H9 (cell line): Measurements from ENCODE around the gene UNC5C. TPM values are rescaled to one million over a fixed set of nuclear protein-coding genes. Genes with fewer than 3 reads are reported as not detected.

Source experiments
- DNase-seq: peaks from one replicate; pipeline ENCODE4 v3.0.0-alpha.2; 2017
- H2AFZ ChIP-seq: one replicate; pipeline ENCODE4 v1.6.1; 2013; ENCODE audit warnings: mild to moderate bottlenecking, low read length, control low read depth, moderate library complexity
- H2AK5ac ChIP-seq: 2 replicates; pipeline ENCODE4 v1.6.1; 2013; ENCODE audit warnings: low read length, control low read depth, mixed read lengths; ENCODE audit not compliant: insufficient read length
- H2BK120ac ChIP-seq: one replicate; pipeline ENCODE4 v1.6.1; 2013; ENCODE audit warnings: low read depth, mild to moderate bottlenecking, low read length, control low read depth, inconsistent platforms; ENCODE audit not compliant: poor library complexity, severe bottlenecking
- H2BK12ac ChIP-seq: 2 replicates; pipeline ENCODE4 v1.6.1; 2013; ENCODE audit warnings: low read length, control low read depth, mixed read lengths, low read depth; ENCODE audit not compliant: insufficient read length
- H2BK15ac ChIP-seq: 2 replicates; pipeline ENCODE4 v1.6.1; 2013; ENCODE audit warnings: low read depth, low read length, control low read depth
- H2BK20ac ChIP-seq: one replicate; pipeline ENCODE4 v1.6.1; 2013; ENCODE audit warnings: low read depth, mild to moderate bottlenecking, low read length, control low read depth, inconsistent platforms; ENCODE audit not compliant: poor library complexity, severe bottlenecking
- H2BK5ac ChIP-seq: 2 replicates; pipeline ENCODE4 v1.6.1; 2013; ENCODE audit warnings: low read length, control low read depth, mixed read lengths; ENCODE audit not compliant: insufficient read length
- H3K14ac ChIP-seq: 2 replicates; pipeline ENCODE4 v1.6.1; 2013; ENCODE audit warnings: low read length, control low read depth; ENCODE audit not compliant: insufficient read depth
- H3K18ac ChIP-seq: 2 replicates; pipeline ENCODE4 v1.6.1; 2013; ENCODE audit warnings: low read depth, mild to moderate bottlenecking, mixed read lengths, low read length, control low read depth; ENCODE audit not compliant: insufficient read length
- H3K23ac ChIP-seq: 2 replicates; pipeline ENCODE4 v1.6.1; 2013; ENCODE audit warnings: low read length, control low read depth, mixed read lengths, low read depth; ENCODE audit not compliant: insufficient read length
- H3K23me2 ChIP-seq: 2 replicates; pipeline ENCODE4 v1.6.1; 2013; ENCODE audit warnings: low read depth, mild to moderate bottlenecking, mixed read lengths, low read length, control low read depth; ENCODE audit not compliant: insufficient read length, poor library complexity, severe bottlenecking
- H3K27ac ChIP-seq: 2 replicates; pipeline ENCODE4 v1.5.1; 2013; ENCODE audit warnings: low read length, control low read depth, mixed read lengths, low read depth; ENCODE audit not compliant: insufficient read length
- H3K27me3 ChIP-seq: 2 replicates; pipeline ENCODE4 v1.6.1; 2013; ENCODE audit warnings: low read length, control low read depth, inconsistent platforms; ENCODE audit not compliant: insufficient read depth
- H3K4ac ChIP-seq: 2 replicates; pipeline ENCODE4 v1.6.1; 2013; ENCODE audit warnings: low read depth, mild to moderate bottlenecking, control low read depth, inconsistent platforms, low read length, moderate library complexity
- H3K4me1 ChIP-seq: 2 replicates; pipeline ENCODE4 v1.6.1; 2013; ENCODE audit warnings: low read length, control low read depth, inconsistent platforms; ENCODE audit not compliant: insufficient read depth
- H3K4me2 ChIP-seq: 2 replicates; pipeline ENCODE4 v1.6.1; 2013; ENCODE audit warnings: low read length, control low read depth, mixed read lengths; ENCODE audit not compliant: insufficient read length, insufficient read depth
- H3K56ac ChIP-seq: 2 replicates; pipeline ENCODE4 v1.6.1; 2013; ENCODE audit warnings: low read depth, mild to moderate bottlenecking, mixed read lengths, low read length, control low read depth; ENCODE audit not compliant: insufficient read length
- H3K79me1 ChIP-seq: 2 replicates; pipeline ENCODE4 v1.6.1; 2013; ENCODE audit warnings: low read depth, mild to moderate bottlenecking, moderate library complexity, low read length, control low read depth, inconsistent platforms; ENCODE audit not compliant: insufficient read depth, poor library complexity, severe bottlenecking
- H3K79me2 ChIP-seq: 2 replicates; pipeline ENCODE4 v1.6.1; 2013; ENCODE audit warnings: low read length, control low read depth, inconsistent platforms; ENCODE audit not compliant: insufficient read depth
- H3K9ac ChIP-seq: 2 replicates; pipeline ENCODE4 v1.6.1; 2013; ENCODE audit warnings: low read length, control low read depth, mixed read lengths; ENCODE audit not compliant: insufficient read length; ENCODE audit errors: extremely low read depth
- H3K9me3 ChIP-seq: one replicate; pipeline ENCODE4 v1.6.1; 2013; ENCODE audit warnings: low read depth, low read length, inconsistent platforms; ENCODE audit not compliant: control insufficient read depth
- H3T11ph ChIP-seq: one replicate; pipeline ENCODE4 v1.6.1; 2013; ENCODE audit warnings: mild to moderate bottlenecking, low read length, control low read depth, inconsistent platforms
- H4K20me1 ChIP-seq: one replicate; pipeline ENCODE4 v1.6.1; 2013; ENCODE audit not compliant: control insufficient read depth, insufficient read length, insufficient read depth
- H4K5ac ChIP-seq: 2 replicates; pipeline ENCODE4 v1.6.1; 2013; ENCODE audit warnings: low read depth, mild to moderate bottlenecking, mixed read lengths, low read length, control low read depth; ENCODE audit not compliant: insufficient read length
- H4K8ac ChIP-seq: replicated peaks from 2 replicates; pipeline ENCODE4 v1.6.1; 2013; ENCODE audit warnings: low read length, control low read depth, mixed read lengths, low read depth; ENCODE audit not compliant: insufficient read length
- H4K91ac ChIP-seq: 2 replicates; pipeline ENCODE4 v1.6.1; 2013; ENCODE audit warnings: low read depth, mild to moderate bottlenecking, moderate library complexity, mixed read lengths, low read length, control low read depth; ENCODE audit not compliant: insufficient read length
- H3K27ac Mint-ChIP-seq, 3 experiments: 2 replicates in 2 of 3; 3 replicates in 1 of 3; pipeline ENCODE4 v1.8.0; 2020 to 2021; ENCODE audit warnings: mixed read lengths in 3 of 3, mild to moderate bottlenecking in 1 of 3, moderate library complexity in 1 of 3
- H3K27me3 Mint-ChIP-seq: 2 replicates; pipeline ENCODE4 v1.8.0; 2021; ENCODE audit warnings: low read depth, mild to moderate bottlenecking, moderate library complexity, mixed read lengths
- H3K36me3 Mint-ChIP-seq, 3 experiments: 2 replicates in 2 of 3; 3 replicates in 1 of 3; pipeline ENCODE4 v1.8.0; 2020 to 2021; ENCODE audit warnings: low read depth in 3 of 3, mixed read lengths in 3 of 3; ENCODE audit not compliant: insufficient read depth in 1 of 3
- H3K4me1 Mint-ChIP-seq, 2 experiments: 2 replicates each; pipeline ENCODE4 v1.8.0; 2020; ENCODE audit warnings: mixed read lengths in 2 of 2
- H3K4me3 Mint-ChIP-seq, 2 experiments: 2 replicates in 1 of 2; 3 replicates in 1 of 2; pipeline ENCODE4 v1.8.0; 2020 to 2021; ENCODE audit warnings: mild to moderate bottlenecking in 2 of 2, mixed read lengths in 2 of 2, moderate library complexity in 1 of 2
- H3K9me3 Mint-ChIP-seq, 2 experiments: 2 replicates in 1 of 2; 3 replicates in 1 of 2; pipeline ENCODE4 v1.8.0; 2020; ENCODE audit warnings: mild to moderate bottlenecking in 2 of 2, mixed read lengths in 2 of 2, moderate library complexity in 1 of 2
- WGBS: extraction: QIAGEN DNeasy Blood & Tissue Kit; methylation state at CpG from one replicate; pipeline ENCODE4 v1.1.7; 2013; ENCODE audit warnings: missing lambda C conversion rate, low lambda C conversion rate, mixed read lengths; ENCODE audit not compliant: insufficient read length; ENCODE audit errors: extremely low coverage; 5-methylcytosine and 5-hydroxymethylcytosine counted together
- total RNA-seq: library from RNA; stranded (reverse); gene quantifications from 2 replicates; pipeline ENCODE4 v1.2.1, GENCODE V29; 2021
- TF ChIP-seq, protein P1 (sequence below): fragments of 200-600 bp; sonication (generic); conservative IDR thresholded peaks from 3 replicates; pipeline ENCODE4 v1.8.0; 2021; ENCODE audit warnings: antibody characterized with exemption, mild to moderate bottlenecking

UNC5C gene
- total RNA-seq, 1 experiment from 2014 or later: not detected

DNA sequence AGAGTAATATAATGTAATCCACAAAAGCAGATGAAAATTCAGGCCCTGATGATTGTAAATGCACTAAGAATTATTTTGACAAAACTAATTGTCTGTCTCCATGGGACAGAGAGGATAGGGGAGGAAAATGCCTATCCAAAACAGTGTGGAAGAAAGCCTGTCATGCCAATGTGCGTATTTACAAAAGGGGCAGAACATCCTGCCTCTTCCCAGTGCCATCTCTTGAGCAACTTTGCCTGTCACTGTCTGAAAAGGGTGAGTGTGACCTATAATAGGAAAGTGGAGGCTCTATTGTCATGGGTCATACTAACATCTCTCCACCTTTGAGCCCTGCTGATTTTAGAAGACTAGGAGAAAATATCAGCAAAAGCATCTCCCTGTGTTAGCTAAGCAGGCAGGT, 264.1 kb downstream of the UNC5C start:
- Histone ChIP-seq H3K27ac (no peak overlapping the region), H3K27me3 (no peaks in the 10 kb centered on the region), H3K23ac (no peak overlapping the region), H3K56ac (no peak overlapping the region), H2BK15ac (no peak overlapping the region), H2AFZ (no peak overlapping the region), H3K18ac (no peak overlapping the region), H2BK12ac (no peak overlapping the region), H4K20me1 (no peaks in the 10 kb centered on the region), H3K79me2 (no peaks in the 10 kb centered on the region), H4K91ac (no peak overlapping the region), H3K4ac (no peak overlapping the region), H2BK20ac (no peak overlapping the region), H3K4me2 (no peak overlapping the region), H3K23me2 (no peaks in the 10 kb centered on the region), H2BK120ac (no peak overlapping the region), H3K79me1 (no peaks in the 10 kb centered on the region), H3K9me3 (no peaks in the 10 kb centered on the region), H3K4me1 (no peaks in the 10 kb centered on the region), H2AK5ac (no peak overlapping the region), H3K9ac (no peak overlapping the region), H4K5ac (no peak overlapping the region), H3K14ac (no peak overlapping the region), H3T11ph (no peak overlapping the region), H4K8ac (no peak overlapping the region), H2BK5ac (no peak overlapping the region)
- Mint-ChIP-seq H3K4me1 (peaks cover 5 to 6% of the 10 kb centered on the region in 2 experiments; a peak in 3 of 4 replicates), H3K9me3 (peaks cover 5 to 8% of the 10 kb centered on the region in 2 experiments), H3K27me3 (no peaks in the 10 kb centered on the region), H3K4me3 (no peak overlapping the region), H3K27ac (no peak overlapping the region), H3K36me3 (peaks cover 3 to 5% (median 5%) of the 10 kb centered on the region in 3 experiments; a peak in 5 of 7 replicates)
- DNase-seq: no peak
- TF ChIP-seq, protein P1, sequence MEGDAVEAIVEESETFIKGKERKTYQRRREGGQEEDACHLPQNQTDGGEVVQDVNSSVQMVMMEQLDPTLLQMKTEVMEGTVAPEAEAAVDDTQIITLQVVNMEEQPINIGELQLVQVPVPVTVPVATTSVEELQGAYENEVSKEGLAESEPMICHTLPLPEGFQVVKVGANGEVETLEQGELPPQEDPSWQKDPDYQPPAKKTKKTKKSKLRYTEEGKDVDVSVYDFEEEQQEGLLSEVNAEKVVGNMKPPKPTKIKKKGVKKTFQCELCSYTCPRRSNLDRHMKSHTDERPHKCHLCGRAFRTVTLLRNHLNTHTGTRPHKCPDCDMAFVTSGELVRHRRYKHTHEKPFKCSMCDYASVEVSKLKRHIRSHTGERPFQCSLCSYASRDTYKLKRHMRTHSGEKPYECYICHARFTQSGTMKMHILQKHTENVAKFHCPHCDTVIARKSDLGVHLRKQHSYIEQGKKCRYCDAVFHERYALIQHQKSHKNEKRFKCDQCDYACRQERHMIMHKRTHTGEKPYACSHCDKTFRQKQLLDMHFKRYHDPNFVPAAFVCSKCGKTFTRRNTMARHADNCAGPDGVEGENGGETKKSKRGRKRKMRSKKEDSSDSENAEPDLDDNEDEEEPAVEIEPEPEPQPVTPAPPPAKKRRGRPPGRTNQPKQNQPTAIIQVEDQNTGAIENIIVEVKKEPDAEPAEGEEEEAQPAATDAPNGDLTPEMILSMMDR: no peak
- no CpG with 5 or more reads among the region's 1 CpG for WGBS
